Naive thymus-derived CD4-positive, alpha-beta T cell (primary cell): Measurements from ENCODE around the gene TDRD12. TPM values are rescaled to one million over a fixed set of nuclear protein-coding genes. Genes with fewer than 3 reads are reported as not detected.

Source experiments
- ATAC-seq: fragments of 150-1000 bp; cut with Tn5 transposase; 2 replicates; pipeline ENCODE4 v1.10.0; 2021; ENCODE audit warnings: mild to moderate bottlenecking, moderate library complexity
- CTCF ChIA-PET: fragments of 350-600 bp; sonication (Branson Sonifier 250); formaldehyde crosslinking; loops from one replicate; lab custom pipeline; 2021; ENCODE audit warnings: antibody characterized with exemption; lab: Charles Lee
- POLR2A ChIA-PET: fragments of 350-600 bp; sonication (Branson Sonifier 250); formaldehyde crosslinking; loops from one replicate; lab custom pipeline; 2021; ENCODE audit warnings: antibody characterized with exemption, inconsistent platforms; lab: Charles Lee
- DNase-seq, 9 donors: peaks; one replicate each; pipeline versions ENCODE4 v3.0.0 to v3.0.0-alpha.2; 2020 to 2022; ENCODE audit warnings: mixed read lengths in 1 of 9
- H3K27ac ChIP-seq: one replicate; pipeline ENCODE4 v1.7.0; 2013; ENCODE audit warnings: mild to moderate bottlenecking, low read depth, low read length, moderate library complexity
- H3K27me3 ChIP-seq, 2 donors: one replicate each; pipeline ENCODE4 v1.7.0; 2013; ENCODE audit warnings: low read length in 2 of 2, mild to moderate bottlenecking in 2 of 2, moderate library complexity in 2 of 2; ENCODE audit not compliant: control insufficient read depth in 2 of 2, insufficient read depth in 2 of 2
- H3K36me3 ChIP-seq, 3 experiments: 1 replicate in 2 of 3; 2 replicates in 1 of 3; pipeline ENCODE4 v1.7.0; 2013; ENCODE audit warnings: low read length in 3 of 3, mild to moderate bottlenecking in 3 of 3, moderate library complexity in 1 of 3; ENCODE audit not compliant: insufficient read depth in 3 of 3, control insufficient read depth in 2 of 3
- H3K4me1 ChIP-seq, 2 donors: one replicate each; pipeline ENCODE4 v1.7.0; 2013; ENCODE audit warnings: low read length in 2 of 2, mild to moderate bottlenecking in 2 of 2, moderate library complexity in 1 of 2; ENCODE audit not compliant: control insufficient read depth in 2 of 2, insufficient read depth in 2 of 2
- H3K4me3 ChIP-seq: 2 replicates; pipeline ENCODE4 v1.7.0; 2013; ENCODE audit warnings: mild to moderate bottlenecking, low read length
- H3K9me3 ChIP-seq, 3 experiments: 1 replicate in 2 of 3; 2 replicates in 1 of 3; pipeline ENCODE4 v1.7.0; 2013; ENCODE audit warnings: low read length in 3 of 3; ENCODE audit not compliant: control insufficient read depth in 2 of 3
- H3K27ac Mint-ChIP-seq, 9 donors: one replicate each; pipeline ENCODE4 v1.8.0; 2020 to 2022; ENCODE audit warnings: mixed read lengths in 9 of 9, mild to moderate bottlenecking in 8 of 9, moderate library complexity in 5 of 9, inconsistent platforms in 2 of 9
- H3K27me3 Mint-ChIP-seq, 5 donors: one replicate each; pipeline ENCODE4 v1.8.0; 2021 to 2022; ENCODE audit warnings: mixed read lengths in 5 of 5, mild to moderate bottlenecking in 1 of 5
- H3K36me3 Mint-ChIP-seq, 5 donors: one replicate each; pipeline ENCODE4 v1.8.0; 2020 to 2022; ENCODE audit warnings: mixed read lengths in 5 of 5, mild to moderate bottlenecking in 3 of 5, inconsistent platforms in 1 of 5
- H3K4me1 Mint-ChIP-seq, 7 donors: one replicate each; pipeline ENCODE4 v1.8.0; 2020 to 2022; ENCODE audit warnings: mixed read lengths in 7 of 7, mild to moderate bottlenecking in 3 of 7, inconsistent platforms in 1 of 7
- H3K4me3 Mint-ChIP-seq, 10 donors: one replicate each; pipeline ENCODE4 v1.8.0; 2020 to 2022; ENCODE audit warnings: mild to moderate bottlenecking in 10 of 10, mixed read lengths in 10 of 10, moderate library complexity in 6 of 10, inconsistent platforms in 2 of 10
- H3K9me3 Mint-ChIP-seq, 11 donors: one replicate each; pipeline ENCODE4 v1.8.0; 2020 to 2022; ENCODE audit warnings: mixed read lengths in 11 of 11, mild to moderate bottlenecking in 4 of 11, inconsistent platforms in 1 of 11, moderate library complexity in 1 of 11
- intact Hi-C, 2 donors: fragments of 100-400 bp; cut with micrococcal nuclease; formaldehyde crosslinking; loops; one replicate each; pipeline ENCODE4 v1.15.1; 2023
- polyA plus RNA-seq, 2 donors: library from polyadenylated mRNA; unstranded; fragments of 300-500 nt; fragmentation: Illumina TruSeq; gene quantifications; one replicate each; pipeline ENCODE4 v1.2.3, GENCODE V29; 2021
- total RNA-seq, 6 experiments: library from RNA in 5 of 6; stranded (reverse) in 5 of 6; gene quantifications; 1 replicate in 5 of 6; 2 replicates in 1 of 6; pipeline ENCODE4 v1.2.3 and lab custom pipeline; 2021 to 2026

The TDRD12 gene
- total and polyA plus RNA-seq, 7 experiments from 2014 or later, result 0.17 to 3.6 (median 0.67) TPM; not detected in 1

GRCh38 chr19:32869966-32870573 is 150.5 kb downstream of the TDRD12 start:
- H3K36me3 ChIP-seq, result no peaks in the 10 kb centered on the region
- no peaks in the 10 kb centered on the region for H3K9me3 ChIP-seq
- DNase-seq, result no peak
- Mint-ChIP-seq H3K4me1 (no peaks in the 10 kb centered on the region), H3K36me3 (no peaks in the 10 kb centered on the region), H3K4me3 (no peak overlapping the region), H3K27me3 (no peaks in the 10 kb centered on the region), H3K27ac (no peak overlapping the region), H3K9me3 (no peaks in the 10 kb centered on the region)
- H3K4me1 ChIP-seq, result no peaks in the 10 kb centered on the region
- no peak overlapping the region for H3K27ac ChIP-seq
- no peak overlapping the region for H3K4me3 ChIP-seq
- ChIA-PET CTCF (no interaction called here), POLR2A (no interaction called here)
- intact Hi-C loops, result no loop called here
- ATAC-seq, result no peak
- no peaks in the 10 kb centered on the region for H3K27me3 ChIP-seq

GRCh38 chr19:32870981-32871451 is 151.4 kb downstream of the TDRD12 start:
- Mint-ChIP-seq H3K4me3 (no peak overlapping the region), H3K4me1 (no peaks in the 10 kb centered on the region), H3K36me3 (no peaks in the 10 kb centered on the region), H3K27ac (no peak overlapping the region), H3K9me3 (no peaks in the 10 kb centered on the region), H3K27me3 (no peaks in the 10 kb centered on the region)
- Histone ChIP-seq H3K4me1 (no peaks in the 10 kb centered on the region), H3K27me3 (no peaks in the 10 kb centered on the region), H3K27ac (no peak overlapping the region), H3K9me3 (no peaks in the 10 kb centered on the region), H3K4me3 (no peak overlapping the region), H3K36me3 (no peaks in the 10 kb centered on the region)
- no peak for DNase-seq
- ATAC-seq, result no peak
- CTCF ChIA-PET, result no interaction called here
- POLR2A ChIA-PET, result no interaction called here
- intact Hi-C loops, result no loop called here

- H3K36me3 ChIP-seq, result no peaks in the 10 kb centered on the region
- no peak overlapping the region for H3K4me3 ChIP-seq
- Mint-ChIP-seq H3K4me1 (peaks cover 0 to 3% (median 0%) of the 10 kb centered on the region in 7 donors), H3K27ac (peak overlapping the region in 1 of 9 donors; percentile 32), H3K4me3 (no peak overlapping the region), H3K9me3 (no peaks in the 10 kb centered on the region), H3K36me3 (peaks cover 0 to 7% (median 0%) of the 10 kb centered on the region in 5 donors), H3K27me3 (no peaks in the 10 kb centered on the region)
- ChIA-PET CTCF (no interaction called here), POLR2A (no interaction called here)
- H3K9me3 ChIP-seq, result no peaks in the 10 kb centered on the region
- ATAC-seq (no peak), DNase-seq (no peak)
- intact Hi-C loops, result no loop called here
- no peaks in the 10 kb centered on the region for H3K27me3 ChIP-seq
- no peaks in the 10 kb centered on the region for H3K4me1 ChIP-seq
- no peak overlapping the region for H3K27ac ChIP-seq
These were observed 152.8 kb downstream of the TDRD12 start for GRCh38 chr19:32872391-32872790.

- Mint-ChIP-seq H3K4me1 (peaks cover 0 to 3% (median 0%) of the 10 kb centered on the region in 7 donors), H3K4me3 (no peak overlapping the region), H3K36me3 (peaks cover 0 to 13% (median 5%) of the 10 kb centered on the region in 5 donors), H3K27ac (no peak overlapping the region), H3K27me3 (no peaks in the 10 kb centered on the region), H3K9me3 (no peaks in the 10 kb centered on the region)
- POLR2A ChIA-PET, result no interaction called here
- intact Hi-C loops, result no loop called here
- Histone ChIP-seq H3K27ac (no peak overlapping the region), H3K36me3 (no peaks in the 10 kb centered on the region), H3K4me3 (no peak overlapping the region), H3K27me3 (no peaks in the 10 kb centered on the region), H3K9me3 (no peaks in the 10 kb centered on the region), H3K4me1 (no peaks in the 10 kb centered on the region)
- ATAC-seq, result no peak
- no peak for DNase-seq
- CTCF ChIA-PET, result no interaction called here
These were observed 153.8 kb downstream of the TDRD12 start for GRCh38 chr19:32873247-32873959.

GRCh38 chr19:32874605-32875004 is 155.0 kb downstream of the TDRD12 start:
- ATAC-seq, result no peak

GRCh38 chr19:32875428-32875827 is 155.9 kb downstream of the TDRD12 start:
- ATAC-seq (no peak), DNase-seq (no peak)
- Histone ChIP-seq H3K4me3 (no peak overlapping the region), H3K36me3 (no peaks in the 10 kb centered on the region), H3K4me1 (no peaks in the 10 kb centered on the region), H3K27me3 (no peaks in the 10 kb centered on the region), H3K27ac (no peak overlapping the region), H3K9me3 (no peaks in the 10 kb centered on the region)
- Mint-ChIP-seq H3K4me3 (no peak overlapping the region), H3K27ac (peak overlapping the region in 1 of 9 donors; percentile 30), H3K9me3 (no peaks in the 10 kb centered on the region), H3K4me1 (peaks cover 0 to 3% (median 0%) of the 10 kb centered on the region in 7 donors), H3K36me3 (peaks cover 0 to 24% (median 6%) of the 10 kb centered on the region in 5 donors), H3K27me3 (no peaks in the 10 kb centered on the region)
- ChIA-PET POLR2A (no interaction called here), CTCF (no interaction called here)
- intact Hi-C loops, result no loop called here

More at GRCh38 chr19:32874605-32875004, 155.0 kb downstream of the TDRD12 start:
- CTCF ChIA-PET, result no interaction called here
- no peak overlapping the region for H3K4me3 Mint-ChIP-seq
- POLR2A ChIA-PET, result no interaction called here
- peaks cover 0 to 23% (median 6%) of the 10 kb centered on the region in 5 donors for H3K36me3 Mint-ChIP-seq
- no peak for DNase-seq
- no peaks in the 10 kb centered on the region for H3K4me1 ChIP-seq
- H3K9me3 Mint-ChIP-seq, result no peaks in the 10 kb centered on the region
- no peak overlapping the region for H3K27ac ChIP-seq
- H3K4me1 Mint-ChIP-seq, result peaks cover 0 to 3% (median 0%) of the 10 kb centered on the region in 7 donors
- H3K27ac Mint-ChIP-seq, result no peak overlapping the region
- intact Hi-C loops, result no loop called here
- no peaks in the 10 kb centered on the region for H3K27me3 Mint-ChIP-seq
- H3K4me3 ChIP-seq, result no peak overlapping the region
- H3K27me3 ChIP-seq, result no peaks in the 10 kb centered on the region
- no peaks in the 10 kb centered on the region for H3K9me3 ChIP-seq
- no peaks in the 10 kb centered on the region for H3K36me3 ChIP-seq
